ENCODE results near the gene ULK1.

The ULK1 gene

DNA sequence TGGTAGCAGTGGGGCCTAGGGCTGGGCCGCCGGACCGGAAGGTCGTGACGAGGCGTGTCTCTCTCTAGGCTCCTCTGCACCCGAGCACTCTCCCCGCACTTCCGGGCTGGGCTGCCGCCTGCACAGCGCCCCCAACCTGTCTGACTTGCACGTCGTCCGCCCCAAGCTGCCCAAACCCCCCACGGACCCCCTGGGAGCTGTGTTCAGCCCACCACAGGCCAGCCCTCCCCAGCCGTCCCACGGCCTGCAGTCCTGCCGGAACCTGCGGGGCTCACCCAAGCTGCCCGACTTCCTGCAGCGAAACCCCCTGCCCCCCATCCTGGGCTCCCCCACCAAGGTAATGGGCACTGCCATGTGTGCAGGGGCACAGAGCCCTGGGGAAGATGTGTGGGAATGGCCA is 21.4 kb downstream of the ULK1 start:
- in situ Hi-C loops (cut with HindIII; ENCODE audit: low pct_ligation_motif_present, low pct_unique_long_range_greater_than_20kb, low sequenced_read_pairs) = no loop called here
- no peak for DNase-seq

DNA sequence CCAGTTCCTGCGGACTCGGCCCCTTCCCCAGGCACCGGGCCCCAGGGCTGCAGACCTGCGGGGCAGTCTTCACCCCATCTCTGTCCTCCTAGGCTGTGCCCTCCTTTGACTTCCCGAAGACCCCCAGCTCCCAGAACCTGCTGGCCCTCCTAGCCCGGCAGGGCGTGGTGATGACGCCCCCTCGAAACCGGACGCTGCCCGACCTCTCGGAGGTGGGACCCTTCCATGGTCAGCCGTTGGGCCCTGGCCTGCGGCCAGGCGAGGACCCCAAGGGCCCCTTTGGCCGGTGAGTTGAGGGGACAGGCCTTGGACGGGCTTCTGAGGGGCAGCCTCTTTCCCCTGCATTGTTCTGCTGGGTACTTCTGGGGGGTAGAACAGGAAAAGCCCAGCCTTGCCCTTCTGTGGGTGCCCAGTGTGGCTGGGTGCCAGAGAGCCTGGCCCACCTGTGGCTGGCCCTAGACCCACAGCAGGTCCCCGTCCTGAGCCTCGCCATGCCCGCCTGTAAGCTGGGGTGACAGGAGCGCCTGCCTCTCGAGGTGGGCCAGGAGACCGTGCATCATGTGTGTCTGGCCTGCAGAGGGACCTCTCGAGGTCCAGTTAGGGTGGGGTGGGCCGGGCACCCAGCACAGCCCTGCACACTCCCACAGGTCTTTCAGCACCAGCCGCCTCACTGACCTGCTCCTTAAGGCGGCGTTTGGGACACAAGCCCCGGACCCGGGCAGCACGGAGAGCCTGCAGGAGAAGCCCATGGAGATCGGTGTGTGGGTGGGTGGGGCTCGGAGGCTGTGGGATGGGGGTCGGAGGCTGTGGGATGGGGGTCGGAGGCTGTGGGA is 22.1 kb downstream of the ULK1 start:
- in situ Hi-C loops (cut with HindIII; ENCODE audit: low pct_ligation_motif_present, low pct_unique_long_range_greater_than_20kb, low sequenced_read_pairs) = no loop called here
- no peak for DNase-seq

DNA sequence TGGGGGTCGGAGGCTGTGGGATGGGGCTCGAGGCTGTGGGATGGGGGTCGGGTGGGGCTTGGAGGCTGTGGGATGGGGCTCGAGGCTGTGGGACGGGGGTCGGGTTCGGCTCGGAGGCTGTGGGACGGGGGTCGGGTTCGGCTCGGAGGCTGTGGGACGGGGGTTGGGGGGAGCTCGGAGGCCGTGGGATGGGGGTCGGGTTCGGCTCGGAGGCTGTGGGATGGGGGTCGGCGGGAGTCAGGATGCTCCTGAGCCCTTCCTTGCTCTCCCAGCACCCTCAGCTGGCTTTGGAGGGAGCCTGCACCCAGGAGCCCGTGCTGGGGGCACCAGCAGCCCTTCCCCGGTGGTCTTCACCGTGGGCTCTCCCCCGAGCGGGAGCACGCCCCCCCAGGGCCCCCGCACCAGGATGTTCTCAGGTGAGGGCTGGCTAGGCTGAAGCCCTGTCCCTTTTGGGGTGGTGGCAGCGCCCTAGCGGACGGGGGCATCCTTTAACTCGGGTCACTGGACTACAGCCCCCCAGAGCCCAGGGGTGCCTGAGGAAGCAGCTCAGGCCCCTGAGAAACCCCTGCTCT is 22.8 kb downstream of the ULK1 start:
- in situ Hi-C loops (cut with HindIII; ENCODE audit: low pct_ligation_motif_present, low pct_unique_long_range_greater_than_20kb, low sequenced_read_pairs) = no loop called here
- DNase-seq = no peak

DNA sequence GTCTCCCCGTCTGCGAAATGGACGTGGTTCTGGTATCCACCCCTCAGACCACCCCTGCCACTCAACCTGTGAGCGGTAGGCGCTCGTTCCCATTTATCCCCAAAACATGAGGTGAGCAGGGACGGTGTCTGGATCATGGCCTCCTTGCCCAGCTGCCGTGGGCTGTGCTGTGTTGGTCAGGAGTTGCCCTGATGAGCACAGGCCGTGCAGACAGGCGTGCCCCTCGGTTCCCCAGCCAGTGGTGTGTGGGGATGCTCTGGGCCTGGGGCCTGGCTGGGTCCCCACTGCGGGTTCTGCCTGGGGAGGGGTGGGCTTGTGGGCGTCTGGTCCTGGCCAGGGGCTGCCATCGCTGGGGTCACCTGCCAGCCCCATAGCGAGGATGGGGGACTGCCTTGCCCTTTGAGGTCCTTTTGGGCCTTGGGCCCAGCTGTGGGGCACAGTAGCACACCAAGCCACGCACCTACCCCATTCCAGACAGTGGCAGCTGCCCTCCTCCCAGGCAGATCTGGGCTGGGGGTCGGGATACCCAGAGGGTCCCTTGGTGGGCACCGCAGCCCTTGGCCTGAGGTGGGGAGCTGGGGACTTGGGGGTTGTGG is 23.4 kb downstream of the ULK1 start:
- no peak for DNase-seq
- in situ Hi-C loops (cut with HindIII; ENCODE audit: low pct_ligation_motif_present, low pct_unique_long_range_greater_than_20kb, low sequenced_read_pairs) = no loop called here

DNA sequence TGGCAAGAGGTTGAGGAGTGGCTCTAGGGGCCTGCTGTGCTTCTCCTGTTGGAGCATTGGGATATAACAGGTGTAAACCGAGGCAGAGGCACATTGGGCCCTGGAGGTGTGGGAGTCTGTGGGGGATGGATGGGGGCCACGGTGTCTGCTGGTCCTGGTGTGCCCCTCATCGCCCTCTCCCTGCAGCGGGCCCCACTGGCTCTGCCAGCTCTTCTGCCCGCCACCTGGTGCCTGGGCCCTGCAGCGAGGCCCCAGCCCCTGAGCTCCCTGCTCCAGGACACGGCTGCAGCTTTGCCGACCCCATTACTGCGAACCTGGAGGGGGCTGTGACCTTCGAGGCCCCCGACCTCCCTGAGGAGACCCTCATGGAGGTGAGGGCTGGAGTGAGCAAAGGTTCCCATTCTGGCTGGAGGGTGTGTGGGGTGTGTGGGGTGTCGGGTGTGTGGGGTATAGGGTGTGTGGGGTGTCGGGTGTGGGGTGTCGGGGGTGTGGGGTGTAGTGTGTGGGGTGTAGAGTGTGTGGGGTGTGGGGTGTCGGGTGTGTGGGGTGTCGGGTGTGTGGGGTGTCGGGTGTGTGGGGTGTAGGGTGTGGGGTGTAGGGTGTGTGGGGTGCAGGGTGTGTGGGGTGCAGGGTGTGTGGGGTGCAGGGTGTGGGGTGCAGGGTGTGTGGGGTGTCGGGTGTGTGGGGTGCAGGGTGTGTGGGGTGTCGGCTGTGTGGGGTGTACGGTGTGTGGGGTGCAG is 24.1 kb downstream of the ULK1 start:
- no peak for DNase-seq
- in situ Hi-C loops (cut with HindIII; ENCODE audit: low pct_ligation_motif_present, low pct_unique_long_range_greater_than_20kb, low sequenced_read_pairs) = no loop called here

DNA sequence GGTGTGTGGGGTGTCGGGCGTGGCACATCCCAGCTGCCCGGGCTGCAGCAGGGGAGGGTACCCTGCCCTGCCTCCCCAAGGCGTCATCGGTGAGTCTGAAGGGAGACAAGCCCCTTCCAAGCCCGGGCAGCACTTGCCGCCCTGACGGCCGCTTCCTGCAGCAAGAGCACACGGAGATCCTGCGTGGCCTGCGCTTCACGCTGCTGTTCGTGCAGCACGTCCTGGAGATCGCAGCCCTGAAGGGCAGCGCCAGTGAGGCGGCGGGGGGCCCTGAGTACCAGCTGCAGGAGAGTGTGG is 24.6 kb downstream of the ULK1 start:
- in situ Hi-C loops (cut with HindIII; ENCODE audit: low pct_ligation_motif_present, low pct_unique_long_range_greater_than_20kb, low sequenced_read_pairs) = no loop called here
- DNase-seq = no peak

DNA sequence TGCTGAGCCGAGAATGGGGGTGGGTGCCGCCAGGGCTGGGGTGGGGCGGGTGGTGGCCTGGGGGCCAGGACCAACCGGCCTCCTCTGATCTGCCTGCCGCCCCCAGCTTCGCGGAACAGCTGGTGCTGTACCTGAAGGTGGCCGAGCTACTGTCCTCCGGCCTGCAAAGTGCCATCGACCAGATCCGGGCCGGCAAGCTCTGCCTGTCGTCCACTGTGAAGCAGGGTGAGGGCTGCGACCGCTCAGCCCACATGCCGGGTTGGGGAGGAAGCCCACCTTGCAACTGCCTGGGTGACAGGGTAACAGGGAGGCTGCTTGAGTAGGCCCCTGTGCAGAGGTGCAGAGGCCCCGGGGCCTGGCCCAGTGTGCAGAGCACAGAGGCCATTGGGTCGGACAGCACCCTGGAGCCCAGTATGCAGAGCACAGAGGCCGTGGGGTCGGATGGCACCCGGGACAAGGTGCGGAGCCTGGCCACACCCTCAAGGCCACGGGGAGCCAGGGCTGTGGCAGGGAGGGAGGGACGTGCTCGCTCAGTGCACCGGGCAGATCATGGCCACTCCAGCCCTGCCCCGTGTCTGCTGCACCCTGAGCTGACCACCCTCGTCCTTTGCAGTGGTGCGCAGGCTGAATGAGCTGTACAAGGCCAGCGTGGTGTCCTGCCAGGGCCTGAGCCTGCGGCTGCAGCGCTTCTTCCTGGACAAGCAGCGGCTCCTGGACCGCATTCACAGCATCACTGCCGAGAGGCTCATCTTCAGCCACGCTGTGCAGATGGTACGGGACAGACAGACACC is 25.1 kb downstream of the ULK1 start:
- DNase-seq = no peak
- in situ Hi-C loops (cut with HindIII; ENCODE audit: low pct_ligation_motif_present, low pct_unique_long_range_greater_than_20kb, low sequenced_read_pairs) = no loop called here

DNA sequence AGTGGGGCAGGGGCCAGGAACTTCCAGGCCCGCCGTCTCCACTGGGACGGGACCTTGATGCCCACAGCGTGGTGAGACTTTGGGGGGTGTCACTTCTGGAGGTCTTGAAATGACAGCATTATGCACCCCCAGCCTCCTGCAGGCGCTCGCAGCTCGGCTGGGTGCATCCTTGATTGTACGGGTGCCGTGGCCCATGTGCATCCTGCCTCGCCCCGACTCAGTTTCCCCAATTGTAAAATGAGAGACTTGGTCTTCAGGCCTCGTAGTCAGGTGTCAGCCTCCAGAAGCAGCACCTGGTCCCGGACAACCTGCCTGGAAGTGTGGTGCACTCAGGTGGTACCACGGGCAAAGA is 25.7 kb downstream of the ULK1 start:
- in situ Hi-C loops (cut with HindIII; ENCODE audit: low pct_ligation_motif_present, low pct_unique_long_range_greater_than_20kb, low sequenced_read_pairs) = no loop called here
- DNase-seq = no peak

DNA sequence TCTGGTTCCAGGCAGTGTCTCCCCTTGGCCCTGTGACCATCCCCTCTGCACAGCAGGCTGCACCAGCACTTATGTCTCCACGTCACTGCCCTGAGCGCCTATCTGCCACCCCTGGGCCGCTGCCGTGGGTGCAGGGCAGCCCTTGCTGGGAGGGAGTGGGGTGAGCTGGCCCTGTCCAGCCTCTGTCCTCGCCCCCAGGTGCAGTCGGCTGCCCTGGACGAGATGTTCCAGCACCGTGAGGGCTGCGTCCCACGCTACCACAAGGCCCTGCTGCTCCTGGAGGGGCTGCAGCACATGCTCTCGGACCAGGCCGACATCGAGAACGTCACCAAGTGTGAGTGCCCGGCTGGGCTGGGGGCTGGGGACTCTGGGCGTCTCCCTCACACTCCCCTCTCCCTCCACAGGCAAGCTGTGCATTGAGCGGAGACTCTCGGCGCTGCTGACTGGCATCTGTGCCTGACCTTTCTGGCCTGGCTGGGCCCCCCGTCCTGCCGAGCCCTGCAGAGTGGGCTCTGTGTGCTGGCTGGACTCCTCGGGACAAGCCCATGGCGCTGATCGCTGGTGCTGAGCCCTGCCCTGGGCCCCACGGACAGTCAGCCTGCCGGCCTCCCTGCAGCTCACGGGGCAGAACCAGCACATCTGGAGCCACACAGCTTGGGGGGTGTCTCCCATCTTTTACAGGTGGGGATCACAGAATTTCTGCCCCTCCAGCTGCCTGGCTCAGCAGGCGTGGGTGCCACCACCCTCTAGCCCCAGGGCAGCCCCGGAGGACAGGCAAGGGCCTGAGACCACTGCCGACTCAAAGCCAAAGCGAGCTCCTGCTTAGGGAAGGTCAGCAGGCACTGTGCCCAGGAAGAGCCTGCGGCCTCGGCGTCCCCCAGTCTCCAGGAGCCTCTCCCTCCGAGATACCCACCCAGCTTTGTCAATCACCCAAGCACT is 26.7 kb downstream of the ULK1 start:
- DNase-seq = no peak
- in situ Hi-C loops (cut with HindIII; ENCODE audit: low pct_ligation_motif_present, low pct_unique_long_range_greater_than_20kb, low sequenced_read_pairs) = no loop called here

DNA sequence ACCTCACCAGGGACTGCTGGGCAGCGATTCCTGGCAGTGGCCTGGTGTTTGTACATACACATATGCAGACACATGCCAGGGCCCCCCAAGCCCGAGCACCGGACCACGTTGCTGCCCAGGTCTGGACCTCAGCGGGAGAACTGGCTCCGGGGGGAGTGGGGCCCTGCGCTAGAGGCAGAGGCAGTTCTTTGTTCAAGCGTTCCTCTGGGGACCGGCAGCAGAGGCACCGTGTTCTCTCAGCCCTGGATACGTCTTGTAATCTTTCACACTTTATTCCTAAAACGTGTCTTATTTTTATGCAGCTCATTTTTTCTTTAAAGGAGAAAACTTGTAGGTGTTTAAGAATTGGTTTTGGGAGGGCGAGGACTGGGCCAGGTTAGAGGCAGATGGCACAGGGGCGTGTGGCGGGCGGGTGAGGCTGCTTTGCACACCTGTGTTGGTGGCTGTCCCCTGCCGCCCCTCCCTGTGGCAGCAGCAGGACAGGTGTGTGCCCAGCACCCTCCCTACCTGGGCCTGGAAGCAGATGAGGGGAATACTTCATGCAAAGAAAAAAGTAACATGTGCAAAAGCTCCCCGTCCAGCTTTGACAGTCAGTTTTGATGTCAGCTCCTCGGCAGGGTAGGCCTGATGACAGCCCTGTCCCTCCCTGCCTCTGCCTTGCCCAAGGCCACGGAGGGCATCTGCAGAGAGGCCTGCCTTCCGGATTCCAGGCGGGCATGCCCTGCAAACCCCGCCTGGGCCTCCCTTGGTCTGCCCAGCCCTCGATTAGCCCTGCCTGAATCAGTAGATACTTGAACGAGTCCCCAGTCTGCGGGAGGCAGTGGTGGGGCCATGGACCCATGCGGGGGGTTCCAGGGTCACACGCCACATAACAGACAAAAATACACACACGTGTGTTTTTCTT is 27.7 kb downstream of the ULK1 start:
- DNase-seq = no peak
- in situ Hi-C loops (cut with HindIII; ENCODE audit: low pct_ligation_motif_present, low pct_unique_long_range_greater_than_20kb, low sequenced_read_pairs) = no loop called here

DNA sequence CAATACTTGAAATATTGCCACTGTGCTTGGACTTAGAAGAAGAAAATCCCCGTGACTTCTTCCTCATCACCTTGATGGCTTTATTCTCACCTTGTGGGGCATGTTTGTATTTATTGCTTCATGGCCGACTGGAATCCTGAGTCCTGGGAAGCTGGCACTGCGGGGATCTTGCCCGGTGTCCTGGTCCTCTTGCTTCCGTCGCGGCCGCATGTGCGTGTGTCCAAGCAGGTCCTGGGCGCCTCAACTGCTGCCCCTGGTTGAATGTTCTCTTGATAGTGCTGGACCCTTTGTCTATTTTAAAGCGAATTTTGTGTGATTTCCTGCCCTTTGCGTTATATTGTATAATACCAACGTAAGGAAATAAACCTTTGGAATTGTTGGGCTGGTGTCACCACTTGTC is 28.4 kb downstream of the ULK1 start:
- no peak for DNase-seq
- in situ Hi-C loops (cut with HindIII; ENCODE audit: low pct_ligation_motif_present, low pct_unique_long_range_greater_than_20kb, low sequenced_read_pairs) = no loop called here

DNA sequence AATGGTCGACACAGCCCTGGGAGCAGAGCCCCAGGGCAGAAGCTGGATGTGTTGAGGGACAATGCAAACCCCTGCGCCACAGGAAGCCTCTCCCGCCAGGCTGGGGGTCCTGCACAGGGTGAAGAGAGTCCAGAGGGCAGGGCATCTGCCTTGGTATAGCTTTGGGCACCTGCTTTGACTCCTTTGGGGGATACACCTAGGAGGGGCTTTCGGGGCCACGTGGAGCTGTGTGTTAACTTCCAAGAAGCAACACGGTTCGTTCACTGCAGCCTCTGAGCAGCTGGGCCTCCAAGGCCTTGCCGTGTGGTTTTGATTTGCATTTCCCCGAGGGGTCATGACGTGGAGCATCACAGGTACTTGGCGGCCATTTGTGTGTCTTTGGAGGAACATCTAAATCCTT is 28.8 kb downstream of the ULK1 start:
- in situ Hi-C loops (cut with HindIII; ENCODE audit: low pct_ligation_motif_present, low pct_unique_long_range_greater_than_20kb, low sequenced_read_pairs) = no loop called here
- no peak for DNase-seq

DNA sequence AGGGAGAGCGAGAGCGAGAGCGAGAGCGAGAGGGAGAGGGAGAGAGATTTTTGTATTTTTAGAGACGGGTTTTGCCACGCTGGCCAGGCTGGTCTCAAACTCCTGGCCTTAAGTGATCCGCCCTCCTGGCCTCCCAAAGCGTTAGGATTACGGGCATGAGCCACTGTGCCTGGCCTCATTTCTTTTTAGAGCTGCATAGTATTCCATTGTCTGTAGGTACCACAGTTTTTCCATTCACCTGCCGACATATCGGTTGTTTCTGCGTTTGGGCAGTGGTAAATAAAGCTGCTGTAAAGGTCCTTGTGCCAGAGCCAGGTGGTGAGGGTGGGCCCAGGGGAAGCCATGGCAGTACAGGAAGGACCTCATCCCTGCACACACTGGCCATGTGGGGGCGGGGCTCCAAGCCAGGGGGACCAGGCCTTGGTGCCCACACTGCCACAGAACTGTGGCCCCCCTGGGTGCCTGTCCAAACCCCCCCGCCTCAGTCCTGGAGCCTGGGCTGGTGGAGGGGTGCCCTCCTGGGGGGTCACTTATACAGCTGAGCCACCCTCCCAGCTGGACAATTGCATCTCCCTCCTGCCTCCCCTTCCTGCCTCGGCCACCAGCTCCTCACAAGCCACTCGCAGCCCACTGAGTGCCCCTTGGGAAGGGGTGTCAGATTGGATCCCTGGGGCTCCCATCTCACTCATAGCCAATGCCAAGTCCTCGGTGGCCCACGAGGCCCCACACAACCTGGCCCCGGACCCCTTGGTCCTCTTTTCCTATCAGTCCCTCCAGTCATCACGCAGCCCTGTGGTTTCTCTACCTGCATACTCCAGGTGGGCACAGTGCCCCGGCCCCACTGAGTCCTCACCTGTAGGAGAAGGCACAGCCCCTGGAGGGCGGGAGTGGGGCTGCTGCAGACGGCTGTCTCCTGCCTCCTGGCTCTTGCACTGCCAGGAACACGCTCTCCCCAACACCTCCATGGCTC is 33.0 kb downstream of the ULK1 start:
- DNase-seq = no peak

DNA sequence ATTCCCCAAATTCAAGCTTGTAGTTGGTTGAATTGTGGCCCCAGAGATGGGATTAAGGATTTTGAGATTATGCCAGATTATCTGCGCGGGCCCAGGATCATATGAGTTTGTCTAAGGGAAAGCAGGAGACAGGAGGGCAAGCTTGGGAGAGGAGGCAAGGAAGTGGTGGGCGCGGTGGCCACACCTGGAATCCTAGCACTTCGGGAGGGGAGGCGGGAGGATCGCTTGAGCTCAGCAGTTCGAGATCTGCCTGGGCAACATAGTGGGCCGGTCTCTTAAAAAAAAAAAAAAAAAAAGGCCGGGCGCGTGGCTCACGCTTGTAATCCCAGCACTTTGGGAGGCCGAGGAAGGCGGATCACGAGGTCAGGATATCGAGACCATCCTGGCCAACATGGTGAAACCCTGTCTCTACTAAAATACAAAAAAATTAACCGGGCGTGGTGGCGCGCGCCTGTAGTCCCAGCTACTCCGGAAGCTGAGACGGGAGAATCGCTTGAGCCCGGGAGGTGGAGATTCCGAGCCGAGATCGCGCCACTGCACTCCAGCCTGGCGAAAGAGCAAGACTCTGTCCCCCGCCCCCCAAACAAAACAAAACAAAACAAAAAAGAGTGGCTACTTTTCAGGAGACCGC is 33.8 kb downstream of the ULK1 start:
- DNase-seq = no peak
- in situ Hi-C loops (cut with HindIII; ENCODE audit: low pct_ligation_motif_present, low pct_unique_long_range_greater_than_20kb, low sequenced_read_pairs) = no loop called here

More for the DNA sequence above, 33.0 kb downstream of the ULK1 start:
- in situ Hi-C loops (cut with HindIII; ENCODE audit: low pct_ligation_motif_present, low pct_unique_long_range_greater_than_20kb, low sequenced_read_pairs) = no loop called here

DNA sequence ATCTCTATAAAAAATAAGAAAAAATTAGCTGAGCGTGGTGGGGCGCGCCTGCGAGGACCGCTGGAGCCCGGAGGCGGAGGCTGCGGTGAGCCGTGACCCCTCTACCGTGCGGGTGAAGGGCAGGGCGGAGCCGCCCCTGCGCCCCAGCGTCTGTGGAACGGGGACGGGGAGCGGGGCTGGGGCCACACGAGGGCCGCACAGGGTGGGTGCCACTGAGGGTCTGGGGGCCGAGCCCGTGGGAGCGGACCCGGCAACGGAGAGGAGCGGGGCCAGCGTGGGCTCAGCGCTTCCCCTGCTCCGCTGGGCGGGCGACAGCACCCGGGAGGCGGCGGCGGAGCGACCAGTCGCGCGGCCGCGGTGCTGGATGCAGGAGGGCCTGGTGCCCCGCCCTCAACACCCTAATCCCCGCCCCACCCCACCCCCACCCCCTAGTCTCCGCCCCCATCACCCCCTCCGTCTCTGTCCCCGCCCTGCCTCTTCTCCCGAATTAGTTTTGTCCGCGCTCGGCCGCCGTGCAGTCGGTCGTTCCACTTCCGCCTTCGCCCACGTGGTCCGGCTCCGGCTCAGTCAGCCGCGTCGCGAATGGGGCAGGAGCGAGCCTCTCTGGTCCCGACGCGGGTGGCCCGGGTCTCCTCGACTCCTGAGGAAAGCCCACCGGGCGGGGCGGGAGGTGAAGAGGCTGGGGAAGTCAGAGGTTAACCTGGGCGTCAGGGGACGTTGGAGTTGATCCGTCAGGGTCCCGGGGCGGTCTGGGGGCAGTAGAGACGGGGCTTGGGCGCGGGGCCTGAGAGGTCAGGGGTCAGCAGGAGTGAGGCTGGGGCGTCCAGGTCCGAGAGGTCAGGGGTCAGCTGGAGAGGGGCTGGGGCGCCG is 34.5 kb downstream of the ULK1 start, which contains the start of gene PUS1:
Gene PUS1, plus strand, starts transcription at position 566 of the 870 bp plus-strand sequence. CDS start 447 bp downstream, outside the sequence.
- peak; percentile 98 for DNase-seq
- in situ Hi-C loops (cut with HindIII; ENCODE audit: low pct_ligation_motif_present, low pct_unique_long_range_greater_than_20kb, low sequenced_read_pairs) = no loop called here
